Lung (tissue), 12 donors: Measurements from ENCODE around the gene ALDH7A1. TPM values are rescaled to one million over a fixed set of nuclear protein-coding genes. Genes with fewer than 3 reads are reported as not detected.
A peak's percentile ranks its signal among the peaks of the same experiment; 100 is the strongest.

Experiments used
- ATAC-seq: fragments of 200-7000 bp; cut with Tn5 transposase; one replicate; pipeline ENCODE4 v1.9.1; 2020; ENCODE audit warnings: moderate number of reproducible peaks; ENCODE audit not compliant: insufficient read depth, low FRiP score
- DNase-seq, 3 donors: peaks; one replicate each; pipeline ENCODE4 v3.0.0-alpha.2; 2013 to 2017
- H3K27ac ChIP-seq, 2 donors: one replicate each; pipeline ENCODE4 v1.5.1; 2013; ENCODE audit warnings: mild to moderate bottlenecking in 2 of 2, moderate library complexity in 2 of 2, control low read depth in 1 of 2, inconsistent platforms in 1 of 2, low read depth in 1 of 2, low read length in 1 of 2
- H3K27me3 ChIP-seq, 3 donors: one replicate each; pipeline ENCODE4 v1.5.1; 2013; ENCODE audit warnings: low read length in 2 of 3; ENCODE audit not compliant: control insufficient read depth in 3 of 3, insufficient read depth in 3 of 3
- H3K36me3 ChIP-seq, 4 donors: one replicate each; pipeline ENCODE4 v1.5.1; 2013; ENCODE audit warnings: low read length in 4 of 4, mild to moderate bottlenecking in 1 of 4, moderate library complexity in 1 of 4; ENCODE audit not compliant: control insufficient read depth in 4 of 4, insufficient read depth in 4 of 4
- H3K4me1 ChIP-seq, 5 donors: one replicate each; pipeline ENCODE4 v1.5.1; 2013; ENCODE audit warnings: low read length in 5 of 5, mild to moderate bottlenecking in 2 of 5, moderate library complexity in 1 of 5; ENCODE audit not compliant: control insufficient read depth in 5 of 5, insufficient read depth in 5 of 5
- H3K4me3 ChIP-seq: one replicate; pipeline ENCODE4 v1.5.1; 2013; ENCODE audit warnings: mild to moderate bottlenecking, control low read depth, moderate library complexity
- H3K9ac ChIP-seq, 2 donors: one replicate each; pipeline ENCODE4 v1.5.1; 2013; ENCODE audit warnings: low read length in 2 of 2, control low read depth in 1 of 2; ENCODE audit not compliant: insufficient read depth in 1 of 2
- H3K9me3 ChIP-seq, 4 donors: one replicate each; pipeline ENCODE4 v1.5.1; 2013; ENCODE audit warnings: low read length in 3 of 4, mild to moderate bottlenecking in 1 of 4, moderate library complexity in 1 of 4; ENCODE audit not compliant: control insufficient read depth in 4 of 4, insufficient read depth in 3 of 4
- CTCF ChIP-seq: IDR thresholded peaks from 2 replicates; pipeline ENCODE4 v1.5.1; 2012; ENCODE audit warnings: mild to moderate bottlenecking; ENCODE audit errors: control extremely low read depth, extremely low read depth
- WGBS, 2 donors: extraction: QIAGEN DNeasy Blood & Tissue Kit; methylation state at CpG; one replicate each; pipeline ENCODE4 v1.1.7; 2013; 5-methylcytosine and 5-hydroxymethylcytosine counted together
- polyA plus RNA-seq, 2 donors: library from polyadenylated mRNA; stranded (reverse); fragments of 200-250 nt; gene quantifications; one replicate each; pipeline ENCODE4 v1.2.1, GENCODE V29; 2013
- total RNA-seq, 2 donors: library from RNA; depleted of rRNA in 1 of 2; stranded (reverse); fragments of >200 nt in 1 of 2; gene quantifications; one replicate each; pipeline ENCODE4 v1.2.1, GENCODE V29; 2014 to 2021
- donor health status: control.
- donor health status: control.
- donor health status: Bipolar disorder and iron deficiency.
- donor health status: healthy.
- donor health status: DM: yes; HTN: yes; CAD: no.

ALDH7A1 gene
- total and polyA plus RNA-seq, 4 donors = 17.4 to 66.0 (median 38.1) TPM

GRCh38 chr5:126490167-126490940 lies 104.7 kb downstream of the ALDH7A1 start:
- Histone ChIP-seq H3K27me3 (no peaks in the 10 kb centered on the region), H3K9me3 (no peaks in the 10 kb centered on the region), H3K36me3 (peaks cover 0 to 33% (median 9%) of the 10 kb centered on the region in 4 donors), H3K9ac (no peak overlapping the region), H3K27ac (no peak overlapping the region), H3K4me3 (no peak overlapping the region), H3K4me1 (peaks cover 0 to 10% (median 1%) of the 10 kb centered on the region in 5 donors)
- no peak for TF ChIP-seq CTCF
- ATAC-seq (no peak), DNase-seq (no peak)
- whole genome bisulfite sequencing, 2 donors = 85 to 93% methylated on average over 12 of the region's 12 CpGs

- no peak overlapping the region for H3K4me3 ChIP-seq
- TF ChIP-seq CTCF = no peak
- peaks cover 0 to 10% (median 1%) of the 10 kb centered on the region in 5 donors for H3K4me1 ChIP-seq
- no peaks in the 10 kb centered on the region for H3K9me3 ChIP-seq
- H3K27ac ChIP-seq = no peak overlapping the region
- H3K27me3 ChIP-seq = no peaks in the 10 kb centered on the region
- peaks cover 0 to 45% (median 10%) of the 10 kb centered on the region in 4 donors for H3K36me3 ChIP-seq
- no peak overlapping the region for H3K9ac ChIP-seq
- ATAC-seq = no peak
- DNase-seq = peak in 2 of 3 donors; percentile 26 to 48
- 85 to 90% methylated on average over 7 of the region's 7 CpGs for WGBS, 2 donors
Measured at GRCh38 chr5:126488443-126489065, 106.5 kb downstream of the ALDH7A1 start.

GRCh38 chr5:126487596-126487995 lies 107.4 kb downstream of the ALDH7A1 start:
- H3K4me1 ChIP-seq = peaks cover 0 to 10% (median 0%) of the 10 kb centered on the region in 5 donors
- ATAC-seq = no peak
- H3K9ac ChIP-seq = no peak overlapping the region
- H3K27me3 ChIP-seq = no peaks in the 10 kb centered on the region
- H3K36me3 ChIP-seq = peaks cover 0 to 52% (median 10%) of the 10 kb centered on the region in 4 donors
- no peak overlapping the region for H3K4me3 ChIP-seq
- no peaks in the 10 kb centered on the region for H3K9me3 ChIP-seq
- no peak overlapping the region for H3K27ac ChIP-seq
- TF ChIP-seq CTCF = no peak
- no peak for DNase-seq
